ENCODE data around the gene LSAMP.

The LSAMP gene

DNA sequence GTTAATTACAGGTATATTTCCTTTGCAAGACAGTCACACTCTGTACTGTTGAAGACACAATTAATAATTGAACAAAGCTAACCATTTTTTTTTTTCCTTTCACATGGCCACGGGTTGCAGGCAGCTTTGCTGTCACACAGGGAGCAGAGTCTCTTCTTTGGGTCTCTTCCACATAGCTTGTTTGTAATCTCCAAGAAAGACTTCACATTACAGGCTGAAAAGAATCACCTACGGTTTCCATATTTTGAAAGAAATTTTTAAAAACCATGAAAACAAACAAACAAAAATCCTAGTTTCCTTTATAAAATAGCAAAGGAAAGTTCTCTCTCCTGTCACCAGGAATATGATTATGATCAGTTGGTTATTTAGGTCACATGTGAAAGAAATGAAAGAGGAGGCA lies 429.4 kb downstream of the LSAMP start:
- H3K9ac ChIP-seq (ENCODE audit: low read depth, low read length): no peak overlapping the region
- H3K9me3 ChIP-seq (ENCODE audit: control insufficient read depth, insufficient read depth, low read length): no peaks in the 10 kb centered on the region
- H3K4me3 ChIP-seq (ENCODE audit: low read depth, low read length): no peak overlapping the region
- no peaks in the 10 kb centered on the region for H3K4me1 ChIP-seq (ENCODE audit: control insufficient read depth, insufficient read depth, low read length)
- no peaks in the 10 kb centered on the region for H3K27me3 ChIP-seq (ENCODE audit: control insufficient read depth, insufficient read depth, low read length)
- H3K36me3 ChIP-seq (ENCODE audit: control insufficient read depth, insufficient read depth, low read length): no peaks in the 10 kb centered on the region

DNA sequence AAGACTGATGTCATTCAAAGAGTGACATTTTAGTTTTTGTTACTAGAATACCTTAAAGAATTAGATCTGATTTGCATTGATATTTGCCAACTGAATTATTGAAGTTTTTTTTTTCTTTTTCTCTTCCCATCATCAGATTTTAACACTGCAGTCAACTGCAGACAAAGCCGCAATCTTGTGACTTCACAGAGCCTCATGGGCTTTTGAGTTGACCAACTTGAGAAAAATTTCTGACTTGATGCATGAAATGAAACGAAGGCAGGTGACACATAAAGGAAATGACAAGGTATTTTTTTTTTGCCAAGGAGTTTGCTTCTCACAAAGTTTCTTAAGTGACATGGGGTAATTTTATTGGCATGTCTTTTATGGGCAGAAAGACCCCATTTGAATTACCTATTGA lies 438.3 kb downstream of the LSAMP start:
- Histone ChIP-seq H3K27me3 (ENCODE audit: control insufficient read depth, insufficient read depth, low read length) (no peaks in the 10 kb centered on the region), H3K9me3 (ENCODE audit: control insufficient read depth, insufficient read depth, low read length) (no peaks in the 10 kb centered on the region), H3K9ac (ENCODE audit: low read depth, low read length) (no peak overlapping the region), H3K4me1 (ENCODE audit: control insufficient read depth, insufficient read depth, low read length) (peaks cover 7% of the 10 kb centered on the region), H3K4me3 (ENCODE audit: low read depth, low read length) (no peak overlapping the region), H3K36me3 (ENCODE audit: control insufficient read depth, insufficient read depth, low read length) (no peaks in the 10 kb centered on the region)

GRCh38 chr3:116005404-116005803 lies 439.9 kb downstream of the LSAMP start:
- Histone ChIP-seq H3K4me3 (ENCODE audit: low read depth, low read length) (no peak overlapping the region), H3K36me3 (ENCODE audit: control insufficient read depth, insufficient read depth, low read length) (no peaks in the 10 kb centered on the region), H3K4me1 (ENCODE audit: control insufficient read depth, insufficient read depth, low read length) (peaks cover 7% of the 10 kb centered on the region), H3K9me3 (ENCODE audit: control insufficient read depth, insufficient read depth, low read length) (no peaks in the 10 kb centered on the region), H3K9ac (ENCODE audit: low read depth, low read length) (no peak overlapping the region), H3K27me3 (ENCODE audit: control insufficient read depth, insufficient read depth, low read length) (no peaks in the 10 kb centered on the region)

GRCh38 chr3:116002235-116002634 lies 443.1 kb downstream of the LSAMP start:
- no peak overlapping the region for H3K9ac ChIP-seq (ENCODE audit: low read depth, low read length)
- no peak overlapping the region for H3K4me3 ChIP-seq (ENCODE audit: low read depth, low read length)
- no peaks in the 10 kb centered on the region for H3K27me3 ChIP-seq (ENCODE audit: control insufficient read depth, insufficient read depth, low read length)
- H3K4me1 ChIP-seq (ENCODE audit: control insufficient read depth, insufficient read depth, low read length): peaks cover 8% of the 10 kb centered on the region
- no peaks in the 10 kb centered on the region for H3K36me3 ChIP-seq (ENCODE audit: control insufficient read depth, insufficient read depth, low read length)
- H3K9me3 ChIP-seq (ENCODE audit: control insufficient read depth, insufficient read depth, low read length): no peaks in the 10 kb centered on the region

GRCh38 chr3:116001151-116001621 lies 444.1 kb downstream of the LSAMP start:
- Histone ChIP-seq H3K9me3 (ENCODE audit: control insufficient read depth, insufficient read depth, low read length) (no peaks in the 10 kb centered on the region), H3K4me3 (ENCODE audit: low read depth, low read length) (no peak overlapping the region), H3K4me1 (ENCODE audit: control insufficient read depth, insufficient read depth, low read length) (peaks cover 8% of the 10 kb centered on the region), H3K36me3 (ENCODE audit: control insufficient read depth, insufficient read depth, low read length) (no peaks in the 10 kb centered on the region), H3K9ac (ENCODE audit: low read depth, low read length) (no peak overlapping the region), H3K27me3 (ENCODE audit: control insufficient read depth, insufficient read depth, low read length) (no peaks in the 10 kb centered on the region)

DNA sequence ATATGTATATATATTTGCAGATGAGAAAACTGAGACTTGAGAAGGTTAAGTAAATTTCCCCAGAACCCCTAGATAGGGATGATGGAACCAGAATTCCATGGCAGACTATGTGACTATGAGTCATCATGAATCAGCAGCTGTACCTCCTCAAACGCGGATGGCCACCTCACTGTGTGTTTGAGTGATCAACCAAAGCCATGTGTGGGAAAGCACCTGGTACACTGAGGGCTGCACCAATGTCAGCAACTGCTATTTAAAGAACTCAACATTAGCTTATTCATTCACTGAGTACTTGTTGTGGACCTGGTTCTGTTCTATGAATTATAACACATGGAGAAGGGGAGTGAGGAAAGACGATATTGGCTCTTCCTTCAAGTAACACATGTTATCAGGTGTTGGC lies 445.0 kb downstream of the LSAMP start:
- Histone ChIP-seq H3K9me3 (ENCODE audit: control insufficient read depth, insufficient read depth, low read length) (no peaks in the 10 kb centered on the region), H3K27me3 (ENCODE audit: control insufficient read depth, insufficient read depth, low read length) (no peaks in the 10 kb centered on the region), H3K4me3 (ENCODE audit: low read depth, low read length) (no peak overlapping the region), H3K9ac (ENCODE audit: low read depth, low read length) (no peak overlapping the region), H3K36me3 (ENCODE audit: control insufficient read depth, insufficient read depth, low read length) (no peaks in the 10 kb centered on the region), H3K4me1 (ENCODE audit: control insufficient read depth, insufficient read depth, low read length) (peaks cover 8% of the 10 kb centered on the region)

DNA sequence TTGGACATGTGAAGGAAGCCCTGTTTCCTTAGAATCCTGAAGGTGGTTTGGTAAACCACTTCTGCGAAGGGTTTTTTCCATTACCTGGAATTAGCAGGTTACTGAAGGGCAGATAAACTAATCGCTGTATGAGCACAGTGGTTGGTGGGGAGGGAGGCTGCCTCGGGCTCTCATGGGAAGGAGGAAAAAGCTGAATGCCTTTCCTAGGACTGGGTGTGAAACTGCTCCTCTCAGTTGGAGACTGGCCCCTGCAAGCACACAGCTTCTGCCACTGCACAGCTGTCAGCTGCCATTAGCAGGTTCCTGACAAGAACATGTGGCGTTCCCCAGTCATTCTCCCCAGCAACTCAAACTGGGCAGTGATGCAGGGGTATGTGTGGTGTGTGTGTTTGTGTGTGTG lies 445.7 kb downstream of the LSAMP start:
- Histone ChIP-seq H3K4me1 (ENCODE audit: control insufficient read depth, insufficient read depth, low read length) (peaks cover 8% of the 10 kb centered on the region), H3K36me3 (ENCODE audit: control insufficient read depth, insufficient read depth, low read length) (no peaks in the 10 kb centered on the region), H3K4me3 (ENCODE audit: low read depth, low read length) (no peak overlapping the region), H3K27me3 (ENCODE audit: control insufficient read depth, insufficient read depth, low read length) (no peaks in the 10 kb centered on the region), H3K9ac (ENCODE audit: low read depth, low read length) (no peak overlapping the region), H3K9me3 (ENCODE audit: control insufficient read depth, insufficient read depth, low read length) (no peaks in the 10 kb centered on the region)

GRCh38 chr3:115999001-115999585 lies 446.2 kb downstream of the LSAMP start:
- Histone ChIP-seq H3K4me3 (ENCODE audit: low read depth, low read length) (no peak overlapping the region), H3K9me3 (ENCODE audit: control insufficient read depth, insufficient read depth, low read length) (no peaks in the 10 kb centered on the region), H3K4me1 (ENCODE audit: control insufficient read depth, insufficient read depth, low read length) (peaks cover 8% of the 10 kb centered on the region), H3K27me3 (ENCODE audit: control insufficient read depth, insufficient read depth, low read length) (no peaks in the 10 kb centered on the region), H3K9ac (ENCODE audit: low read depth, low read length) (no peak overlapping the region), H3K36me3 (ENCODE audit: control insufficient read depth, insufficient read depth, low read length) (no peaks in the 10 kb centered on the region)

DNA sequence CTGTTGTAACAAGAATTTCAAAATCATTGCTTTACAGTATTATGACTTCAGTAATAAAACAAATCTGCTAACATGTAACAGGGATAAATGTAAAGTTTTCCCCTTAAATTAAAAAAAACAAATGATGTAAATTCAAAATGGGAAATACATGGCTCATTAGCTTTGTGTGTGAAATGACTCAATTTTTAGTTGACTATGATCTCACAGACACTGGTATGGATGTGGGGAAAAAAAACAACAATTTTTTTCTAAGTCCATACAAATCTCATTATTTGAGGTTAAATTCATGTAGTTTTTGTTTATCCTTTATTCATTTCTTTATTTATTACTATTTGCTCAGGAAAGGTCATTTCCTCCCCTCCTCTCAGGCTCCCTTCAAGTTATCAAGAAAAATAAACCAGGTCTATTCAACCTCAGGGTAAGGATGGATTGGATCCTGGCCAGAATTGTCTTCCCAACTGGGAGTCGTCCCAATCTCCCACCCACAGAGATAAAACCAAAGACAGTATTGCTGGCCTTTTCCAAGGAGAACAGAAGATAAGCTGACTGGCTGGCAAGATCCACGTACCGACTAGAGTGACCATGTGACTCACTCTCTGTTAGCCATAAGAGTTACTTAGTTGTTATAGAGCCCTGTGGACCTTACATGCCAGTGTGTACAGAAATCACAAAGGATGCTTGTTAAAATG lies 448.7 kb downstream of the LSAMP start:
- Histone ChIP-seq H3K4me1 (ENCODE audit: control insufficient read depth, insufficient read depth, low read length) (peaks cover 8% of the 10 kb centered on the region), H3K4me3 (ENCODE audit: low read depth, low read length) (no peak overlapping the region), H3K9ac (ENCODE audit: low read depth, low read length) (no peak overlapping the region), H3K9me3 (ENCODE audit: control insufficient read depth, insufficient read depth, low read length) (no peaks in the 10 kb centered on the region), H3K27me3 (ENCODE audit: control insufficient read depth, insufficient read depth, low read length) (no peaks in the 10 kb centered on the region), H3K36me3 (ENCODE audit: control insufficient read depth, insufficient read depth, low read length) (no peaks in the 10 kb centered on the region)

GRCh38 chr3:115990669-115991068 lies 454.6 kb downstream of the LSAMP start:
- Histone ChIP-seq H3K36me3 (ENCODE audit: control insufficient read depth, insufficient read depth, low read length) (no peaks in the 10 kb centered on the region), H3K4me1 (ENCODE audit: control insufficient read depth, insufficient read depth, low read length) (peaks cover 24% of the 10 kb centered on the region), H3K4me3 (ENCODE audit: low read depth, low read length) (no peak overlapping the region), H3K27me3 (ENCODE audit: control insufficient read depth, insufficient read depth, low read length) (no peaks in the 10 kb centered on the region), H3K9me3 (ENCODE audit: control insufficient read depth, insufficient read depth, low read length) (no peaks in the 10 kb centered on the region), H3K9ac (ENCODE audit: low read depth, low read length) (no peak overlapping the region)

- Histone ChIP-seq H3K4me1 (ENCODE audit: control insufficient read depth, insufficient read depth, low read length) (peaks cover 28% of the 10 kb centered on the region), H3K27me3 (ENCODE audit: control insufficient read depth, insufficient read depth, low read length) (no peaks in the 10 kb centered on the region), H3K4me3 (ENCODE audit: low read depth, low read length) (no peak overlapping the region), H3K9me3 (ENCODE audit: control insufficient read depth, insufficient read depth, low read length) (no peaks in the 10 kb centered on the region), H3K36me3 (ENCODE audit: control insufficient read depth, insufficient read depth, low read length) (no peaks in the 10 kb centered on the region), H3K9ac (ENCODE audit: low read depth, low read length) (no peak overlapping the region)
These were observed 455.4 kb downstream of the LSAMP start for GRCh38 chr3:115989684-115990421.
